Thyroid gland (tissue), 4 donors: ENCODE measurements around the gene TOM1L1. TPM values are rescaled to one million over a fixed set of nuclear protein-coding genes. Genes with fewer than 3 reads are reported as not detected.

Experiments used
- DNase-seq, 2 donors: peaks; one replicate each; pipeline ENCODE4 v3.0.0-alpha.2; 2019
- H3K27ac ChIP-seq, 3 donors: fragments of 200-600 bp; sonication (generic); 1 replicate in 2 of 3; 2 replicates in 1 of 3; pipeline ENCODE4 v1.5.1; 2016 to 2019; ENCODE audit warnings: mild to moderate bottlenecking in 1 of 3, moderate library complexity in 1 of 3
- H3K27me3 ChIP-seq: fragments of 200-600 bp; sonication (generic); one replicate; pipeline ENCODE4 v1.5.1; 2019
- H3K36me3 ChIP-seq, 2 donors: fragments of 200-600 bp; sonication (generic); one replicate each; pipeline ENCODE4 v1.5.1; 2016 to 2019
- H3K4me1 ChIP-seq, 2 donors: fragments of 200-600 bp; sonication (generic); one replicate each; pipeline ENCODE4 v1.5.1; 2017 to 2019
- H3K4me3 ChIP-seq, 3 donors: fragments of 200-600 bp; sonication (generic); replicated peaks in 1 of 3; 1 replicate in 2 of 3; 2 replicates in 1 of 3; pipeline ENCODE4 v1.5.1; 2016; ENCODE audit warnings: mild to moderate bottlenecking in 1 of 3
- H3K9me3 ChIP-seq: fragments of 200-600 bp; sonication (generic); one replicate; pipeline ENCODE4 v1.5.1; 2017
- CTCF ChIP-seq, 6 experiments: fragments of 200-600 bp in 3 of 6; fragments of 450-650 bp in 3 of 6; sonication (generic) in 3 of 6; IDR thresholded peaks; one replicate each; pipeline ENCODE4 v1.5.1; 2016 to 2019; ENCODE audit warnings: antibody characterized with exemption in 6 of 6, mild to moderate bottlenecking in 2 of 6, inconsistent platforms in 1 of 6, moderate library complexity in 1 of 6
- POLR2A ChIP-seq, 2 donors: fragments of 450-650 bp; IDR thresholded peaks; one replicate each; pipeline ENCODE4 v1.6.1; 2017; ENCODE audit warnings: antibody characterized with exemption in 2 of 2, mild to moderate bottlenecking in 2 of 2, moderate library complexity in 1 of 2
- WGBS, 2 donors: methylation state at CpG; one replicate each; pipeline ENCODE4 v1.1.5; 2017; 5-methylcytosine and 5-hydroxymethylcytosine counted together
- intact Hi-C: fragments of 100-400 bp; cut with DNase I; formaldehyde crosslinking; loops from one replicate; pipeline ENCODE4 v1.15.1; 2023
- total RNA-seq, 4 donors: library from RNA; depleted of rRNA; stranded (reverse); fragments of >200 nt; gene quantifications; one replicate each; pipeline ENCODE4 v1.2.3, GENCODE V29; 2016

The TOM1L1 gene
- total RNA-seq, 4 donors from 2014 or later, result 89.6 to 116 (median 109) TPM

- 65 to 67% methylated on average over 3 of the region's 3 CpGs for whole genome bisulfite sequencing, 2 donors
- TF ChIP-seq POLR2A (IDR thresholded peaks at IDR 0.05) (no peak), CTCF (IDR thresholded peaks at IDR 0.05) (no peak)
Observed at GRCh38 chr17:54898576-54898975, 2.1 kb upstream of the TOM1L1 start.

GRCh38 chr17:54899201-54899600, 1.5 kb upstream of the TOM1L1 start:
- no peaks in the 10 kb centered on the region for H3K36me3 ChIP-seq
- peaks cover 7 to 10% of the 10 kb centered on the region in 2 donors for H3K4me1 ChIP-seq
- no peaks in the 10 kb centered on the region for H3K27me3 ChIP-seq
- TF ChIP-seq CTCF (IDR thresholded peaks at IDR 0.05) (no peak), POLR2A (IDR thresholded peaks at IDR 0.05) (no peak)
- no peak overlapping the region for H3K4me3 ChIP-seq
- H3K9me3 ChIP-seq, result no peaks in the 10 kb centered on the region
- intact Hi-C loops, result loop anchor here (10.0 kb wide), 1 partner anchor 1864 kb away; no protein-coding TSS in a partner anchor
- DNase-seq, result no peak
- 84% methylated on average over 3 of the region's 3 CpGs for WGBS, 2 donors
- no peak overlapping the region for H3K27ac ChIP-seq

More at GRCh38 chr17:54898576-54898975, 2.1 kb upstream of the TOM1L1 start:
- Histone ChIP-seq H3K36me3 (no peaks in the 10 kb centered on the region), H3K27me3 (no peaks in the 10 kb centered on the region), H3K4me1 (peaks cover under 1 to 5% of the 10 kb centered on the region in 2 donors), H3K4me3 (no peak overlapping the region), H3K9me3 (no peaks in the 10 kb centered on the region), H3K27ac (no peak overlapping the region)
- DNase-seq, result no peak
- intact Hi-C loops, result loop anchor here (10.0 kb wide), 1 partner anchor 1864 kb away; no protein-coding TSS in a partner anchor

GRCh38 chr17:54899721-54900456, 763 bp upstream of the TOM1L1 start:
- peaks cover 10% of the 10 kb centered on the region in 2 donors for H3K4me1 ChIP-seq
- peak overlapping the region in 1 of 3 donors; percentile 10 for H3K27ac ChIP-seq
- H3K4me3 ChIP-seq, result peak overlapping the region in 2 of 3 donors; percentile 34 to 35
- no peaks in the 10 kb centered on the region for H3K9me3 ChIP-seq
- intact Hi-C loops, result loop anchor here (10.0 kb wide), 1 partner anchor 1865 kb away; no protein-coding TSS in a partner anchor
- H3K36me3 ChIP-seq, result no peaks in the 10 kb centered on the region
- H3K27me3 ChIP-seq, result no peaks in the 10 kb centered on the region
- no peak for DNase-seq
- 20 to 23% methylated on average over 18 of the region's 18 CpGs for WGBS, 2 donors
- no peak for TF ChIP-seq POLR2A (IDR thresholded peaks at IDR 0.05)
- TF ChIP-seq CTCF (IDR thresholded peaks at IDR 0.05), result no peak

- intact Hi-C loops, result no loop called here
- no peaks in the 10 kb centered on the region for H3K9me3 ChIP-seq
- H3K4me3 ChIP-seq, result peak overlapping the region; percentile 34 to 35 (median 34)
- H3K27ac ChIP-seq, result peak overlapping the region in 2 of 3 donors; percentile 10 to 27
- no peaks in the 10 kb centered on the region for H3K27me3 ChIP-seq
- H3K4me1 ChIP-seq, result peaks cover 17 to 18% of the 10 kb centered on the region in 2 donors
- H3K36me3 ChIP-seq, result no peaks in the 10 kb centered on the region
- 30 to 42% methylated on average over 9 of the region's 9 CpGs for WGBS, 2 donors
- peak in 1 of 2 donors; percentile 5 for DNase-seq
- TF ChIP-seq POLR2A (IDR thresholded peaks at IDR 0.05), result no peak
- TF ChIP-seq CTCF (IDR thresholded peaks at IDR 0.05), result no peak
Observed at GRCh38 chr17:54901230-54901822, 674 bp downstream of the TOM1L1 start.

- 90 to 93% methylated on average over 9 of the region's 9 CpGs for WGBS, 2 donors
- Histone ChIP-seq H3K27ac (no peak overlapping the region), H3K9me3 (no peaks in the 10 kb centered on the region), H3K36me3 (no peaks in the 10 kb centered on the region), H3K4me3 (no peak overlapping the region), H3K4me1 (peaks cover 23 to 24% of the 10 kb centered on the region in 2 donors), H3K27me3 (no peaks in the 10 kb centered on the region)
- intact Hi-C loops, result no loop called here
- DNase-seq, result no peak
- TF ChIP-seq POLR2A (IDR thresholded peaks at IDR 0.05) (no peak), CTCF (IDR thresholded peaks at IDR 0.05) (no peak)
Observed at GRCh38 chr17:54902017-54902416, 1.4 kb downstream of the TOM1L1 start.
